ENCODE measurements around the gene FAM151B. TPM values are rescaled to one million over a fixed set of nuclear protein-coding genes. Genes with fewer than 3 reads are reported as not detected.
A peak's percentile ranks its signal among the peaks of the same experiment; 100 is the strongest.
"Not testable (repeated sequence)": the region's sequence is repeated elsewhere in the genome, so short reads cannot be mapped to it uniquely, and the experiment has no call there.

FAM151B gene
- total RNA-seq = under 1 TPM in 1 of 2 donors, not detected in 1; 0.12 TPM

DNA sequence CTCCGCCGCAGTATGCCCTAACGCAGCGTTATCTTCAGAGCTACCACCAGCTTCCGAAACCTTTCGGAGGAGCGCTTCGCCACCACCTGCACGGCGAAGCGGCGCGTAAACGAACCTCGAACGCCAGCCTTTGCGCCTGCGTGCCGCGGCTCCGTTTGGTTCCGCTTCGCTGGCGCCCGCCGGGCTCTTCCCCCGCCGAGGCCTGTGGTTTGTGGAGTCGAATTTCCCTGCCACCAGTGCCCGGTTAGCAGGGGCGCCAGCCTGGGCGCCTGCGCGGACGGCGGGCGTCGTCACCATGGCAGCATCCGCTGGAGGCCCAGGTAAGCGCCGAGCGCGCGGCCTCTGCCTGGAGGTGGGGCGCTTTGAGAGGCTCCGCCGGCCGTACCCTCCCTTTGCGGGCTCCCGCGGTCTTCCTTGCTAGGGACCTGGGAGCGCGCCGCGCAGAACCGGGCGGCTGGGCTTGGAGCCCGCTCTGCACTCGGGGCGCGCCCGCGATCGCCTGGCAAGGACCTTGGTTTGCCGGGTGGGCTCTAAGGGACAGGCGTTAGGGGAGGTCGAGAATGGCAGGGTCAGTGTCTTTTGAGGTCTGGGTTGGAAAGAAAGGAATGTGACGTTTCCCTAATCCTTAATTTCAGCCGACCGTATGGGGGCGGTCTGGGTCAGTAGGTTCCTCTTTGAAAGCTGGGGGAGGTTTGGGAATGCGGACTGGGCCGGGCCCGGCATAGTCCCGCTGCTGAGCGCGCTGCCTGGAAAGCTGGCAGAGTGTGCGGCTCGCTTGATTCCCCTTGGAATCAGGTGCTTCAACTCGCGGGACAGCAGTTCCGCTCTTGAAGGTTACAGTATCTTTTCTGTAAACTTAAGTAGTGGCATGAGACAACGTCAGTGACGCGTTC is at the start of gene FAM151B:
TSS of gene FAM151B (plus strand) at position 272 of the 893 bp plus-strand sequence. CDS start at position 296, 24 bp downstream.
- DNase-seq (ENCODE audit: low spot score) (peak; percentile 61), ATAC-seq (peak; percentile 83 to 85)
- H3K4me1 Mint-ChIP-seq (ENCODE audit: low read depth in 2 of 2) = peaks cover 7 to 10% of the 10 kb centered on the region in 2 donors
- peaks cover 24 to 34% of the 10 kb centered on the region in 2 donors for H3K27me3 Mint-ChIP-seq
- peaks cover under 1% of the 10 kb centered on the region for H3K9me3 Mint-ChIP-seq
- no peak within 1 kb of the TSS for H3K27ac Mint-ChIP-seq
- peak within 1 kb of the TSS; percentile 70 for H3K4me3 Mint-ChIP-seq
- peaks cover 11% of the 10 kb centered on the region for H3K36me3 Mint-ChIP-seq

DNA sequence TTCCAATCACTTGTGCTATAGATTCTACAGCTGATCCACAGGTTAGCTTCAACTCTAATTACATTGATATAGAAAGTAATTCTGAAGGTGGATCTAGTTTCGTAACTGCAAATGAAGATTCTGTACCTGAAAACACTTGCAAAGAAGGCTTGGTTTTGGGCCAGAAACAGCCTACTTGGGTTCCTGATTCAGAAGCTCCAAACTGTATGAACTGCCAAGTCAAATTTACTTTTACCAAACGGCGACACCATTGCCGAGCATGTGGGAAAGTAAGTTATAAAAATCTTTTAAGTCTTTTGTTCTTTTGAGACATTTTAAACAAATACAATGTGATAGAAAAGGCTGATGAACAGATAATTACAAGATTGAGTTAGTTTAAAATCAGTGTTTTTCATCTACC is 49.2 kb upstream of the FAM151B start:
- H3K36me3 Mint-ChIP-seq = peaks cover 25% of the 10 kb centered on the region
- no peaks in the 10 kb centered on the region for H3K9me3 Mint-ChIP-seq
- H3K4me3 Mint-ChIP-seq = no peak overlapping the region
- no peak overlapping the region for H3K27ac Mint-ChIP-seq
- DNase-seq (ENCODE audit: low spot score) = no peak
- peaks cover 0 to 4% of the 10 kb centered on the region in 2 donors for H3K4me1 Mint-ChIP-seq (ENCODE audit: low read depth in 2 of 2)
- H3K27me3 Mint-ChIP-seq = no peaks in the 10 kb centered on the region
- no peak for ATAC-seq

DNA sequence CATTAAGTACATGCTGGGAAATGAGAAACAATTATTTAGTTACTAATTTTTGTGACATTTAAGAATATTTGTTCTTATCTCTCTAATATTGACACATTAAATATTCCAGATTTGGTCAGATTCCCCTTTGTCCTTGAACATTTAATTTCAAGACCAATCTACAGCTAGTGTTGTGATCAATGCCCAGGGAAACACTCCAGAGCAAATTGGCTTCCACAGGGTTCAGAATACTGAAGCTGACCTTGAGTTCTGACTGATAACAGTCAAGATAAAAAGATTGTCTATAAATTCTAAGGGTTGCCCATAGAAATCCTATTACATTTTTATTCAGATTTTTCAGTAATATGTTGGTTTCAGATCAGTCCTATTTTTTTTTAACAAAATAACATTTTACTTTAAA is 48.7 kb upstream of the FAM151B start:
- no peak for ATAC-seq
- Mint-ChIP-seq H3K36me3 (peaks cover 25% of the 10 kb centered on the region), H3K27me3 (no peaks in the 10 kb centered on the region), H3K4me1 (ENCODE audit: low read depth in 2 of 2) (peaks cover 0 to 4% of the 10 kb centered on the region in 2 donors), H3K4me3 (no peak overlapping the region), H3K9me3 (no peaks in the 10 kb centered on the region), H3K27ac (no peak overlapping the region)
- DNase-seq (ENCODE audit: low spot score) = no peak

DNA sequence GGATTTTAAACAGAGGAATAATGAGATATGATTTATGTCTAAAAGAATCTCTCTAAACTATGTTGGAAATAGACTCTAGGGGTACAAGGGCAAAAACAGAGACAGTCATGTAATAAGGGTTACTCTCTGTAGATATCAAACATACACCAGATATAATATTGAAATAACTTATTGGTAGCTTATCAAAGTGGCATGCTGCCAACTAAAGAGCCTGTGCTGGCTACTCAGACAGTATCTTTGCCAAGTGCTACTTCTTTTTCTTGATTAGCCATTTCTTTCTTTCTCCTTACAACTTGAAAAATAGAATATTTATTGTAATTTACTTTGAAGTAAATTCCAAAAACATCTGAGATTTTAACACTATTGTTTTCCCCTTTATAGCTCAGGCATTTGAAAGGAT is 45.2 kb upstream of the FAM151B start:
- Mint-ChIP-seq H3K27ac (no peak overlapping the region), H3K36me3 (peaks cover 11% of the 10 kb centered on the region)

GRCh38 chr5:80453366-80453765 is 34.5 kb upstream of the FAM151B start:
- Mint-ChIP-seq H3K4me3 (no peak overlapping the region), H3K36me3 (peaks cover 4% of the 10 kb centered on the region), H3K4me1 (ENCODE audit: low read depth in 2 of 2) (no peaks in the 10 kb centered on the region), H3K27me3 (no peaks in the 10 kb centered on the region), H3K9me3 (no peaks in the 10 kb centered on the region), H3K27ac (no peak overlapping the region)
- ATAC-seq (no peak), DNase-seq (ENCODE audit: low spot score) (no peak)

More for the DNA sequence above, 45.2 kb upstream of the FAM151B start:
- DNase-seq (ENCODE audit: low spot score) (no peak), ATAC-seq (no peak)
- Mint-ChIP-seq H3K4me3 (no peak overlapping the region), H3K4me1 (ENCODE audit: low read depth in 2 of 2) (no peaks in the 10 kb centered on the region), H3K9me3 (no peaks in the 10 kb centered on the region), H3K27me3 (no peaks in the 10 kb centered on the region)

DNA sequence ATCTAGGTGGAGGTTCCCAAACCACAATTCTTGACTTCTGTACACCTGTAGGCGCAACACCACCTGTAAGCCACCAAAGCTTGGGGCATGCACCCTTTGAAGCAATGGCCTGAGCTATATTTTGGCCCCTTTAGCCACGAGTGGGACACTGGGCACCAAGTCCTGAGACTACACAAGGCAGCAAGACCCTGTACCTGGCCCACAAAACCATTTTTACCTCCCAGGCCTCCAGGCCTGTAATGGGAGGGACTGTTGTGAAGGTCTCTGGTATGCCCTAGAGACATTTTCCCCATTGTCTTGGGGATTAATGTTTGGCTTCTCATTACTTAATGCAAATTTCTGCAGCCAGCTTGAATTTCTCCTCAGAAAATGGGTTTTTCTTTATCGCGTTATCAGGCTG is 24.6 kb upstream of the FAM151B start:
- Mint-ChIP-seq H3K4me1 (ENCODE audit: low read depth in 2 of 2) (no peaks in the 10 kb centered on the region), H3K9me3 (no peaks in the 10 kb centered on the region), H3K27ac (no peak overlapping the region), H3K36me3 (peaks cover 20% of the 10 kb centered on the region), H3K4me3 (no peak overlapping the region), H3K27me3 (no peaks in the 10 kb centered on the region)
- ATAC-seq = no peak
- DNase-seq (ENCODE audit: low spot score) = no peak

DNA sequence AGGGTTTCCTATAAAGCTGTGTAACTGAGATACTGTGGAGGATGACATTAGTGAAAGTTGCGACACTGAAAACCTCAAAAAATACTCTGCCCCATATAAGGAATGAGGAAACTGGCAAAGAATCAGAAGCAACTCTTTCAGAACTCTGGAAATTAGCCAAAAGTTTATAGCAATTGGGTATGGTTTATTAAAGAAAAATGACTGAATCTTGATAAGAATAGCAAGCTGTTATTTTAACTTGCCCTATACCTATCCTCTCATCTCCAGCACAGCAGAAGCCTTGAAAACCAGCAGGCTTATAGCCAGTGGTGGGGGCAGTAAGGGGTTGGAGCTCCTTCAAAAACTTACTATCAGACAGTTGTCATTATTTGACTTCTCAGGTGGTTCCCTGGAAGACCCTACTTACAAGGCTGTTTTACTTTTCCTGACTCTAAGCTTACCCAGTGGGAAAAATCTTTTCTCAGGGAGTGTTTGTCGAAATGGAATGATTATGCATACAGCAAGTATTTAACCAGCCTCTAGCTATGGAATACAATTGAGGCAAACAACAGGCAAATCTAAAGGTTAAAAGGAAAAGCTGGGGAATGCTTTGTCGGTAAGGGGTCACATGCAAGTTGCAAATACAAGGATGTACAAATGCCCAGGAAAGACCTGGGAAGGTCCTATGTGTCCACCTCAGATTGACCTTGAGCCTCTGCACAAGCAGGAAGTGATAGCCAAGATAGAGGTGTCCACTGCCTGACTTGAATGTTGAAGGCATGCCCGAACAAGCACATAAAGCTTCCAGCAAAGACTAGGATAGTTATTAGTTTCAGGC is 21.0 kb upstream of the FAM151B start:
- DNase-seq (ENCODE audit: low spot score) (no peak), ATAC-seq (no peak)
- no peak overlapping the region for H3K27ac Mint-ChIP-seq
- H3K4me1 Mint-ChIP-seq (ENCODE audit: low read depth in 2 of 2) = no peaks in the 10 kb centered on the region
- no peaks in the 10 kb centered on the region for H3K27me3 Mint-ChIP-seq
- H3K9me3 Mint-ChIP-seq = peaks cover 4% of the 10 kb centered on the region
- H3K36me3 Mint-ChIP-seq = peaks cover 43% of the 10 kb centered on the region
- no peak overlapping the region for H3K4me3 Mint-ChIP-seq

DNA sequence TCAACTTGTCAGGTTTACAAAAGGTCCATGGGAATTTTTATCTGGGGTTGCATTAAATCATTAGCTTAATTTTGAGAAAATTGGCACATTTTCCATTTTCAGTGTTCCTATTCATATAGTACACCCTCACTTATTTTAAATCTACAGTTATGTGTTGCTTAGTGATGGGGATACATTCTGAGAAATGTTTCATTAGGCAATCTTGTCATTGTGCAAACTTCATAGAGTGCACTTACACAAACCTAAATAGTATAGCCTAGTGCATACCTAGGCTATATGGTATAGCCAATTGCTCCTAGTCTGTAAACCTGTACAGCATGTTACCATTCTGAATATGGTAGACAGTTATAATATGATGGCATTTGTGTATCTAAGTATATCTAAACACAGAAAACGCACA is 19.8 kb upstream of the FAM151B start:
- ATAC-seq (no peak), DNase-seq (ENCODE audit: low spot score) (no peak)
- peaks cover 48% of the 10 kb centered on the region for H3K36me3 Mint-ChIP-seq
- no peaks in the 10 kb centered on the region for H3K4me1 Mint-ChIP-seq (ENCODE audit: low read depth in 2 of 2)
- no peaks in the 10 kb centered on the region for H3K27me3 Mint-ChIP-seq
- H3K4me3 Mint-ChIP-seq = no peak overlapping the region
- H3K9me3 Mint-ChIP-seq = peaks cover 6% of the 10 kb centered on the region
- H3K27ac Mint-ChIP-seq = no peak overlapping the region

GRCh38 chr5:80470631-80471030 is 17.3 kb upstream of the FAM151B start:
- not testable (repeated sequence) for H3K9me3 Mint-ChIP-seq; DNase-seq (ENCODE audit: low spot score); H3K4me1 Mint-ChIP-seq (ENCODE audit: low read depth in 2 of 2); H3K27ac Mint-ChIP-seq; ATAC-seq; H3K4me3 Mint-ChIP-seq; H3K27me3 Mint-ChIP-seq
- peaks cover 38% of the 10 kb centered on the region for H3K36me3 Mint-ChIP-seq

- no peak for ATAC-seq
- H3K27me3 Mint-ChIP-seq = no peaks in the 10 kb centered on the region
- H3K36me3 Mint-ChIP-seq = peaks cover 28% of the 10 kb centered on the region
Observed at GRCh38 chr5:80474929-80475328, 13.0 kb upstream of the FAM151B start.

GRCh38 chr5:80479713-80480112 is 8.2 kb upstream of the FAM151B start:
- H3K4me1 Mint-ChIP-seq (ENCODE audit: low read depth in 2 of 2) = no peaks in the 10 kb centered on the region
- peaks cover 19% of the 10 kb centered on the region for H3K36me3 Mint-ChIP-seq
- H3K27ac Mint-ChIP-seq = peak overlapping the region in 1 of 2 donors; percentile 61
- H3K9me3 Mint-ChIP-seq = peaks cover 8% of the 10 kb centered on the region
- DNase-seq (ENCODE audit: low spot score) (no peak), ATAC-seq (no peak)
- H3K4me3 Mint-ChIP-seq = no peak overlapping the region
- no peaks in the 10 kb centered on the region for H3K27me3 Mint-ChIP-seq

More at GRCh38 chr5:80474929-80475328, 13.0 kb upstream of the FAM151B start:
- Mint-ChIP-seq H3K4me3 (no peak overlapping the region), H3K9me3 (peaks cover 6% of the 10 kb centered on the region), H3K4me1 (ENCODE audit: low read depth in 2 of 2) (no peaks in the 10 kb centered on the region), H3K27ac (no peak overlapping the region)
- DNase-seq (ENCODE audit: low spot score) = no peak

DNA sequence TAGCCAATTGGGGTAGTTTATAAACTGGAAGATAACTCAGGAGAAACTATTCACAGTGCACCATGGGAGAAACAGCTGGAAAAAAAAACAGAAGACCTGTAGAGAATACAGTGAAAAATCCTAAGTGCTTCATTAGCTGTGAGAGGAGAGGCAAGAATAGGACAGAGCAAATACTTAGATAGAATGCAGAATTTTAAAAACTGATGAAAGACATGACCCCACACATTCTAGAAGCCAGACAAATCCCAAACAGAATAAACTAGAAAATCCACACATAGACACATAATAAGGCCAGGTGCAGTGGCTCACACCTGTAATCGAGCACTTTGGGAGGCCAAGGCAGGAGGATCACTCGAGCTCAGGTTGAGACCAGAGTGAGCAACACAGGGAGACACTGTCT is 7.5 kb upstream of the FAM151B start:
- Mint-ChIP-seq H3K4me3 (no peak overlapping the region), H3K27ac (no peak overlapping the region), H3K36me3 (peaks cover 19% of the 10 kb centered on the region), H3K27me3 (peaks cover 0 to 4% of the 10 kb centered on the region in 2 donors), H3K9me3 (peaks cover 8% of the 10 kb centered on the region), H3K4me1 (ENCODE audit: low read depth in 2 of 2) (no peaks in the 10 kb centered on the region)
- ATAC-seq (no peak), DNase-seq (ENCODE audit: low spot score) (no peak)

GRCh38 chr5:80481019-80481893 is 6.6 kb upstream of the FAM151B start:
- Mint-ChIP-seq H3K4me3 (no peak overlapping the region), H3K36me3 (peaks cover 19% of the 10 kb centered on the region), H3K4me1 (ENCODE audit: low read depth in 2 of 2) (no peaks in the 10 kb centered on the region), H3K27me3 (peaks cover 0 to 6% of the 10 kb centered on the region in 2 donors), H3K9me3 (peaks cover 8% of the 10 kb centered on the region), H3K27ac (no peak overlapping the region)
- DNase-seq (ENCODE audit: low spot score) = no peak
- peak in 1 of 2 donors; percentile 53 for ATAC-seq
